NB4 (cell line): ENCODE data around the gene FXYD1.

Experiments
- DNase-seq: peaks from one replicate; pipeline ENCODE4 v3.0.0; 2010; ENCODE audit warnings: low read depth
- H3K4me3 ChIP-seq: one replicate; pipeline ENCODE4 v1.5.1; 2011; ENCODE audit warnings: mild to moderate bottlenecking, low read depth, low read length, moderate library complexity
- CTCF ChIP-seq: IDR thresholded peaks from one replicate; pipeline ENCODE4 v1.5.1; 2012; ENCODE audit warnings: low read depth, low read length
- MAX ChIP-seq: IDR thresholded peaks from 2 replicates; pipeline ENCODE4 v1.6.1; 2011; ENCODE audit warnings: low read depth, low read length
- MYC ChIP-seq: IDR thresholded peaks from 2 replicates; pipeline ENCODE4 v1.6.1; 2011; ENCODE audit warnings: low read depth, low read length
- POLR2A ChIP-seq: IDR thresholded peaks from 2 replicates; pipeline ENCODE4 v1.6.1; 2011; ENCODE audit warnings: mild to moderate bottlenecking; ENCODE audit not compliant: insufficient read length; ENCODE audit errors: extremely low read depth

FXYD1 gene

GRCh38 chr19:35119578-35120155 is 19.0 kb upstream of the FXYD1 start:
- no peak for TF ChIP-seq MAX
- TF ChIP-seq MYC = no peak
- no peak for TF ChIP-seq CTCF
- no peak for TF ChIP-seq POLR2A
- H3K4me3 ChIP-seq = no peak overlapping the region
- no peak for DNase-seq

GRCh38 chr19:35120492-35120891 is 18.1 kb upstream of the FXYD1 start:
- no peak overlapping the region for H3K4me3 ChIP-seq
- TF ChIP-seq MYC (no peak), MAX (no peak), CTCF (no peak), POLR2A (no peak)
- no peak for DNase-seq

DNA sequence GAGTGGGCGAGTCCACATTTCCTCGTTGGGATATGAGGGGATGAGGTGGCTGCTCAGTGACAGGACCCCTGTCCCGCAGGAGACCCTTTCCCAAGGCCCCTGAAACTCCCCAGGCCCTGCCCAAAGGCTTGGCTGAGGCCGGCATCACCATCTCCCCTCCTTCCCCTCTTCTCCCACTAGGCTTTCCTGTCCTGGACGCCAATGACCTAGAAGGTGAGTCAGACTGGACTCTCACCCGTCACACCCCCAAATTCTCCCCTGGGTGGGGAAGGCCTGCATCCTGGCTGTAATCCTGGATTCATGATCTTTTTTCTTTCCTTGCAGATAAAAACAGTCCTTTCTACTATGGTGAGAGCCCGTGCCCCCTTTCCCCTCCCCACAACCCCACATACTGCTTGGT is 17.7 kb upstream of the FXYD1 start:
- TF ChIP-seq POLR2A (no peak), CTCF (no peak), MYC (no peak), MAX (no peak)
- DNase-seq = no peak
- H3K4me3 ChIP-seq = no peak overlapping the region

DNA sequence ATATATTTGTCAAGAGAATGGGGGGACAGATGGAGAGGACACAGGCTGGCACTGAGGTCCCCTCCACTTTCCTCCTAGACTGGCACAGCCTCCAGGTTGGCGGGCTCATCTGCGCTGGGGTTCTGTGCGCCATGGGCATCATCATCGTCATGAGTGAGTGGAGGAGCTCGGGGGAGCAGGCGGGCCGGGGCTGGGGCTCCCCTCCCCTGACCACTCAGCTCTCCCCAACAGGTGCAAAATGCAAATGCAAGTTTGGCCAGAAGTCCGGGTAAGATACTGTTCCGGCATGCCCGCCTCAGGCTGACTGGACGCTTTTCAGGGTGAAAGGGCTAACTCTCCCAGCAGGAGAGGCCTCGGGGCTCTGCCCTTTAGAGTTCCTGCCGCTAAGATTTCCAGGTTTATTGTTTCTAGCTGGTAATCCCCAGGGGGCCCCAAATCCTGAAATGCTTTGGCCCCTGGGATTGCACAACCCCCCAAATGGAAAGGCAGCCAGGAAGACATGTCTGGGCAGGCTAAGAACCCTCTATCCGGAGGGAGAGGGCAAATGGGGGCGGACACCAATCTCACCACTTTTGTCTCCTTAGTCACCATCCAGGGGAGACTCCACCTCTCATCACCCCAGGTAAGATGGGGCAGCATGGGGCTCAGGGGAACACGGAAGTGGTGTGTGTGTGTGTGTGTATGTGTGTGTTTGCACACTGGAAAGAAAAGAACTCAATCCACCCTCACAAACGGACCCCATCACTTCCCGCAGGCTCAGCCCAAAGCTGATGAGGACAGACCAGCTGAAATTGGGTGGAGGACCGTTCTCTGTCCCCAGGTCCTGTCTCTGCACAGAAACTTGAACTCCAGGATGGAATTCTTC is 15.7 kb upstream of the FXYD1 start:
- no peak for DNase-seq
- TF ChIP-seq CTCF (no peak), MYC (no peak), POLR2A (no peak), MAX (no peak)

GRCh38 chr19:35123573-35123972 is 15.1 kb upstream of the FXYD1 start:
- no peak for DNase-seq
- no peak overlapping the region for H3K4me3 ChIP-seq
- TF ChIP-seq MAX (no peak), MYC (no peak), CTCF (no peak), POLR2A (no peak)

More for the DNA sequence above, 15.7 kb upstream of the FXYD1 start:
- H3K4me3 ChIP-seq = no peak overlapping the region
